ENCODE measurements around the gene LRCH3.

The LRCH3 gene

DNA sequence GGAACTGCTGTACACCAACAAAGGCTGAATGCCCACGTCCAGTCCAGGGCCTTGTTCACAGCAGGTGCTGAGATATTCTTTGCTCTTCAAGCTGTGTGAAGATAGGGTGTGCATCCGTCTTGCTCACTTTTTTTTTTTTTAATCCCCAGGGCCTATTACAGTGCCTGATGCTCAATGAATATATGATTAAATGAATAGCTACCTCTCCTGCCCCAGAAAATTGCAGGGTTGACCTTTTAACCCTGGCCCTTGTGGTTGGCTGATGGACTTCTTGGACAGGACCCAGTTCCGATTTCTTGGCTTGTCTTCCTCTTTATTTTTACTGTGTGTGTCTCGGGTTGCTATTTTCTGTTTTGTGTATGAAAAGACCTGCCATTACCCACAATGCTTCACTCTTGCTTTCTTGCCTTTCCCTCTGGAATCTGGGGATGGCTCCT, 44.2 kb upstream of the LRCH3 start:
- H2AFZ ChIP-seq (ENCODE audit: low read depth, low read length), result no peak overlapping the region

DNA sequence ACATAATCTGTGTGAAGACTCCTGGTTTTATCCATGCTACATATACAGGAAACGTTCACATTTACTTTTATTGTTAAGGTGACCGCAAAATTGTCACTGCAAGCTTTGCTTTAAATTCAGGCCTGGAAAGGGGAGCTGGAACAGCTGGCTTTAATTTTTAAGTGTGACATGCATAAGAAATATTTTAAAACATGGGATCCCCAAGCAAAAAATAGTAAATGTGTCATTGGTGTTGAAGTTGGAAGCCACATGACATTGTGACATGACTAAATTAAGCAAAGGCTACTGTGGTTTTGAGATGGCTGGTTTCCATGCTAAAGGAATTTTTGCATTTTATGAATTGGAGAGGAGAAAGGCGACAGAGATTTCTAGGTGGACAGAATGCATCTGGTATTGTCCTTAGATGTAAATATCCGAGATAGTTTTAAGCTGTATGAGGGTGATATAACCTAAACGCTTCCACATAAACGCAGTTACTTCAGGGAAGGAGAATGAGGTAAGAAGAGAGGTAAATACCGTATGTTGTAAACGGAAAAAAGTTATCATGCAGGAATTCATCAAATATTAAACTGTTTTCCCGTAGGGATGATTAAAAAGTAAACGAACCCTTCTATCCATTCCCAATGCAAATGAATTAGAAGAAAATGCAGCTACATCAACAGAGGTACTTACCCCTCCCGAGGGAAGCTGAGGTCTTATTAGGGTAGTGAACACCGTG, 42.3 kb upstream of the LRCH3 start:
- no peak overlapping the region for H3K27ac ChIP-seq (ENCODE audit: low read length)

More for the DNA sequence above, 44.2 kb upstream of the LRCH3 start:
- ATAC-seq (ENCODE audit: insufficient read depth, low read depth) (no peak), DNase-seq (no peak)
- H3K27me3 ChIP-seq (ENCODE audit: insufficient read depth, low read length, poor library complexity), result peaks cover 16% of the 10 kb centered on the region
- H3K4me2 ChIP-seq (ENCODE audit: insufficient read depth, low read length), result no peak overlapping the region
- H3K79me2 ChIP-seq (ENCODE audit: insufficient read depth, low read length), result peaks cover under 1% of the 10 kb centered on the region
- no peak overlapping the region for H3K27ac ChIP-seq (ENCODE audit: low read length)
- H3K9me3 ChIP-seq (ENCODE audit: insufficient read depth, low read length, severe bottlenecking), result no peaks in the 10 kb centered on the region
- TF ChIP-seq EZH2 (IDR thresholded peaks at IDR 0.05; ENCODE audit: borderline replicate concordance, low read depth, low read length, severe bottlenecking), result no peak
- TF ChIP-seq, protein P1, sequence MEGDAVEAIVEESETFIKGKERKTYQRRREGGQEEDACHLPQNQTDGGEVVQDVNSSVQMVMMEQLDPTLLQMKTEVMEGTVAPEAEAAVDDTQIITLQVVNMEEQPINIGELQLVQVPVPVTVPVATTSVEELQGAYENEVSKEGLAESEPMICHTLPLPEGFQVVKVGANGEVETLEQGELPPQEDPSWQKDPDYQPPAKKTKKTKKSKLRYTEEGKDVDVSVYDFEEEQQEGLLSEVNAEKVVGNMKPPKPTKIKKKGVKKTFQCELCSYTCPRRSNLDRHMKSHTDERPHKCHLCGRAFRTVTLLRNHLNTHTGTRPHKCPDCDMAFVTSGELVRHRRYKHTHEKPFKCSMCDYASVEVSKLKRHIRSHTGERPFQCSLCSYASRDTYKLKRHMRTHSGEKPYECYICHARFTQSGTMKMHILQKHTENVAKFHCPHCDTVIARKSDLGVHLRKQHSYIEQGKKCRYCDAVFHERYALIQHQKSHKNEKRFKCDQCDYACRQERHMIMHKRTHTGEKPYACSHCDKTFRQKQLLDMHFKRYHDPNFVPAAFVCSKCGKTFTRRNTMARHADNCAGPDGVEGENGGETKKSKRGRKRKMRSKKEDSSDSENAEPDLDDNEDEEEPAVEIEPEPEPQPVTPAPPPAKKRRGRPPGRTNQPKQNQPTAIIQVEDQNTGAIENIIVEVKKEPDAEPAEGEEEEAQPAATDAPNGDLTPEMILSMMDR (IDR thresholded peaks at IDR 0.05; ENCODE audit: borderline replicate concordance, extremely low read depth, low read length, poor library complexity, severe bottlenecking), result no peak
- no peak overlapping the region for H3K4me3 ChIP-seq (ENCODE audit: low read depth in 1 of 2, low read length in 2 of 2)
- no peaks in the 10 kb centered on the region; the same call in 1 of the 2 replicates for H3K36me3 ChIP-seq (ENCODE audit: insufficient read depth, low read length)
- peaks cover 22% of the 10 kb centered on the region for H3K4me1 ChIP-seq (ENCODE audit: insufficient read depth, low read length)
- peaks cover 3% of the 10 kb centered on the region; the same call in 1 of the 2 replicates for H4K20me1 ChIP-seq (ENCODE audit: insufficient read depth, low read length)
- no peak overlapping the region for H3K9ac ChIP-seq (ENCODE audit: low read depth, low read length)

DNA sequence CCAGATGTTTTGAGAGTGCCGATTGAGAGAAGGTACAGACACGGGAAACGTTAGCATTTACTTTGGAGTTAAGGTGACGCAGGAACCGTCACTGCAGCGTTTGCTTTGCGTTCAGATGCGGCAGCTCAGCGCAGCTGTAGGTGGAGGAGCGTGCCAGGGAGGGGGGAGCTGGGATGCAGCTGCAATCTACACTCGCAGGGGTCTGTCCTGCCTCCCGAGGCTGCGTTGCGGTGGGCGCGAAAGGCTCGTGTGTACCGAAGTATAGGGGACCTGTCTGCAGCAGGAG, 41.8 kb upstream of the LRCH3 start:
- ATAC-seq (ENCODE audit: insufficient read depth, low read depth) (peak; percentile 77), DNase-seq (peak; percentile 79)
- Histone ChIP-seq H3K9ac (ENCODE audit: low read depth, low read length) (peak overlapping the region; percentile 74), H3K27me3 (ENCODE audit: insufficient read depth, low read length, poor library complexity) (peaks cover 16% of the 10 kb centered on the region), H4K20me1 (ENCODE audit: insufficient read depth, low read length) (peaks cover 18% of the 10 kb centered on the region), H3K79me2 (ENCODE audit: insufficient read depth, low read length) (peaks cover 23% of the 10 kb centered on the region), H3K4me2 (ENCODE audit: insufficient read depth, low read length) (peak overlapping the region; percentile 94), H3K4me1 (ENCODE audit: insufficient read depth, low read length) (peaks cover 33% of the 10 kb centered on the region), H3K27ac (ENCODE audit: low read length) (peak overlapping the region; percentile 40), H3K4me3 (ENCODE audit: low read depth in 1 of 2, low read length in 2 of 2) (peak overlapping the region; percentile 59 to 80; a peak in 3 of 4 replicates), H2AFZ (ENCODE audit: low read depth, low read length) (peak overlapping the region; percentile 80), H3K9me3 (ENCODE audit: insufficient read depth, low read length, severe bottlenecking) (no peaks in the 10 kb centered on the region), H3K36me3 (ENCODE audit: insufficient read depth, low read length) (no peaks in the 10 kb centered on the region; the same call in 1 of the 2 replicates)
- TF ChIP-seq, protein P1 (IDR thresholded peaks at IDR 0.05; ENCODE audit: borderline replicate concordance, extremely low read depth, low read length, poor library complexity, severe bottlenecking), result no peak
- TF ChIP-seq EZH2 (IDR thresholded peaks at IDR 0.05; ENCODE audit: borderline replicate concordance, low read depth, low read length, severe bottlenecking), result peak; percentile 3

More for the DNA sequence above, 42.3 kb upstream of the LRCH3 start:
- Histone ChIP-seq H2AFZ (ENCODE audit: low read depth, low read length) (peak overlapping the region; percentile 80), H3K4me2 (ENCODE audit: insufficient read depth, low read length) (peak overlapping the region; percentile 94), H3K36me3 (ENCODE audit: insufficient read depth, low read length) (no peaks in the 10 kb centered on the region; the same call in 1 of the 2 replicates), H3K79me2 (ENCODE audit: insufficient read depth, low read length) (peaks cover 18% of the 10 kb centered on the region), H3K27me3 (ENCODE audit: insufficient read depth, low read length, poor library complexity) (peaks cover 16% of the 10 kb centered on the region), H3K4me1 (ENCODE audit: insufficient read depth, low read length) (peaks cover 33% of the 10 kb centered on the region), H3K9me3 (ENCODE audit: insufficient read depth, low read length, severe bottlenecking) (no peaks in the 10 kb centered on the region), H4K20me1 (ENCODE audit: insufficient read depth, low read length) (peaks cover 18% of the 10 kb centered on the region), H3K4me3 (ENCODE audit: low read depth in 1 of 2, low read length in 2 of 2) (peak overlapping the region in 1 of 2 experiments; percentile 80; a peak in 3 of 4 replicates), H3K9ac (ENCODE audit: low read depth, low read length) (peak overlapping the region; percentile 74; the same call in 1 of the 2 replicates)
- TF ChIP-seq, protein P1 (IDR thresholded peaks at IDR 0.05; ENCODE audit: borderline replicate concordance, extremely low read depth, low read length, poor library complexity, severe bottlenecking), result no peak
- TF ChIP-seq EZH2 (IDR thresholded peaks at IDR 0.05; ENCODE audit: borderline replicate concordance, low read depth, low read length, severe bottlenecking), result peak; percentile 23
- DNase-seq (no peak), ATAC-seq (ENCODE audit: insufficient read depth, low read depth) (no peak)
